ENCODE results near the gene GULP1. TPM values are rescaled to one million over a fixed set of nuclear protein-coding genes. Genes with fewer than 3 reads are reported as not detected.

Gene GULP1
- total RNA-seq, 1 donor from 2014 or later, result 39.4 TPM

DNA sequence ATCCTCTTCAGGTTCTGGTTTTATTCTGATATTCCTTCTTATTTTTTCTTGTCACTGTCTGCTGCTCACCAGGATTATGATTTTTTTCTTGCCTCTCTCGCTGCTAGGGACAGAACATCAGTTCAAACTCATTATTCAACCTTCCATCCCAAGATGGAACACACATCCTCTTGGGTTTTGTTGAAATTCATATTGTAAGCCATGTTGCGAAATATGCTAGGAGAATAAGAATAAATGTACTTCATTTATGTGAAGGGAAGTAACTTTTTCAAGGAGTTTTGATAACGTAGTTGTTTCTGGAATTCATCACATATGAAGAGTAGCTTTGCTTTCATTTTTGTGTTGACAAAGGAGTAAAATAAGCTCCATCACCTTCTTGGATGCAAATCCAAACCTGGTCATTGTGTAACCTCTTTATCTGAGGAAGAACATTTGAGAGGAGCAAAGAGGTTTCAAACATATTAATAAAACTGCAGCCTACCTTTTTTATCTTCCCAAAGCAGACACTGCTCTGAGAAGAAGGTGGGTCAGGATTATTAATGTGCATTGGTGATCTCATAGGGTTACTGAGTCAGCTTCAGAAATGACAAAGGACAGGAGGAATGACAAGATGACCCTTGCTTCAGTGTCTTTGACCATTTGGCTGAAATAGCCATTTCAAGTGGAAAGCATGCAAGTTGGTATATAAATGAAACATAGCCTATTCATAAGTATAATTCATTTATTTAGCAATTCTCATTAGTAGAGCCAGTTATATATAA, 280.0 kb downstream of the GULP1 start:
- Histone ChIP-seq H3K9me3 (ENCODE audit: insufficient read depth, low read depth, low read length) (no peaks in the 10 kb centered on the region), H2AFZ (ENCODE audit: low read depth, low read length) (no peak overlapping the region), H3K4me1 (ENCODE audit: insufficient read depth, low read length) (no peaks in the 10 kb centered on the region), H3K9ac (ENCODE audit: low read length) (no peak overlapping the region), H3K79me2 (ENCODE audit: insufficient read depth, low read length) (no peaks in the 10 kb centered on the region), H3K4me2 (ENCODE audit: low read length) (no peak overlapping the region), H3K36me3 (ENCODE audit: insufficient read depth, low read length) (no peaks in the 10 kb centered on the region), H3K4me3 (ENCODE audit: insufficient read depth, low read depth, low read length) (no peak overlapping the region), H4K20me1 (ENCODE audit: insufficient read depth, low read length) (no peaks in the 10 kb centered on the region), H3K27me3 (ENCODE audit: insufficient read depth, low read length) (no peaks in the 10 kb centered on the region), H3K27ac (ENCODE audit: low read depth, low read length) (no peak overlapping the region)
- H3K27me3 Mint-ChIP-seq (ENCODE audit: low read depth, unreplicated experiment), result no peaks in the 10 kb centered on the region
- H3K4me3 Mint-ChIP-seq (ENCODE audit: unreplicated experiment), result no peak overlapping the region
- no peaks in the 10 kb centered on the region for H3K9me3 Mint-ChIP-seq (ENCODE audit: unreplicated experiment)
- peaks cover 9% of the 10 kb centered on the region for H3K36me3 Mint-ChIP-seq (ENCODE audit: low read depth, unreplicated experiment)
- FAIRE-seq (no peak), DNase-seq (ENCODE audit: low read depth) (no peak)
- TF ChIP-seq EZH2 (IDR thresholded peaks at IDR 0.05; ENCODE audit: insufficient read depth, low read length), result no peak
- TF ChIP-seq, protein P1, sequence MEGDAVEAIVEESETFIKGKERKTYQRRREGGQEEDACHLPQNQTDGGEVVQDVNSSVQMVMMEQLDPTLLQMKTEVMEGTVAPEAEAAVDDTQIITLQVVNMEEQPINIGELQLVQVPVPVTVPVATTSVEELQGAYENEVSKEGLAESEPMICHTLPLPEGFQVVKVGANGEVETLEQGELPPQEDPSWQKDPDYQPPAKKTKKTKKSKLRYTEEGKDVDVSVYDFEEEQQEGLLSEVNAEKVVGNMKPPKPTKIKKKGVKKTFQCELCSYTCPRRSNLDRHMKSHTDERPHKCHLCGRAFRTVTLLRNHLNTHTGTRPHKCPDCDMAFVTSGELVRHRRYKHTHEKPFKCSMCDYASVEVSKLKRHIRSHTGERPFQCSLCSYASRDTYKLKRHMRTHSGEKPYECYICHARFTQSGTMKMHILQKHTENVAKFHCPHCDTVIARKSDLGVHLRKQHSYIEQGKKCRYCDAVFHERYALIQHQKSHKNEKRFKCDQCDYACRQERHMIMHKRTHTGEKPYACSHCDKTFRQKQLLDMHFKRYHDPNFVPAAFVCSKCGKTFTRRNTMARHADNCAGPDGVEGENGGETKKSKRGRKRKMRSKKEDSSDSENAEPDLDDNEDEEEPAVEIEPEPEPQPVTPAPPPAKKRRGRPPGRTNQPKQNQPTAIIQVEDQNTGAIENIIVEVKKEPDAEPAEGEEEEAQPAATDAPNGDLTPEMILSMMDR (IDR thresholded peaks at IDR 0.05; ENCODE audit: insufficient read depth, low read depth, low read length), result no peak
- no peak overlapping the region for H3K27ac Mint-ChIP-seq (ENCODE audit: unreplicated experiment)
- peaks cover 2% of the 10 kb centered on the region for H3K4me1 Mint-ChIP-seq (ENCODE audit: low read depth, unreplicated experiment)

DNA sequence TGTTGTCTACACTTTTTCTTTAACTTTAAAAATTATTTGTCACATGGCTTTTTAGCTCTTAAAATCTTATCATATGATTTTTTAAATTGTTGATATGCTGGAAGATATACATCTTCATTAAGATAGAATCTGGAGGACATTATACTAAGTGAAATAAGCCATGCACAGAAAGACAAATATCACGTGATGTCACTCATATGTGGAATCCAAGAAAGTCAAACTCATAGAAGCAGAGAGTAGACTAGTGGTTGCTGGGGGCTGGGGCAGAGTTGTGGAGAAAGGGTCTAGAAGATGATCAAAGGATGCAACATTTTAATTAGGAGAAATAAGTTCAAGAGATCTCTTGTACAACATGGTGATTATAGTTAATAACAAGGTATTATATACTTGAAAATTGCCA, 280.9 kb downstream of the GULP1 start:
- no peaks in the 10 kb centered on the region for H3K9me3 ChIP-seq (ENCODE audit: insufficient read depth, low read depth, low read length)
- H3K36me3 ChIP-seq (ENCODE audit: insufficient read depth, low read length), result no peaks in the 10 kb centered on the region
- peaks cover 2% of the 10 kb centered on the region for H3K4me1 Mint-ChIP-seq (ENCODE audit: low read depth, unreplicated experiment)
- no peak for DNase-seq (ENCODE audit: low read depth)
- H2AFZ ChIP-seq (ENCODE audit: low read depth, low read length), result no peak overlapping the region
- peaks cover 5% of the 10 kb centered on the region for H3K36me3 Mint-ChIP-seq (ENCODE audit: low read depth, unreplicated experiment)
- H4K20me1 ChIP-seq (ENCODE audit: insufficient read depth, low read length), result no peaks in the 10 kb centered on the region
- H3K79me2 ChIP-seq (ENCODE audit: insufficient read depth, low read length), result no peaks in the 10 kb centered on the region
- no peaks in the 10 kb centered on the region for H3K4me1 ChIP-seq (ENCODE audit: insufficient read depth, low read length)
- H3K27me3 ChIP-seq (ENCODE audit: insufficient read depth, low read length), result no peaks in the 10 kb centered on the region
- H3K27ac Mint-ChIP-seq (ENCODE audit: unreplicated experiment), result no peak overlapping the region
- H3K27me3 Mint-ChIP-seq (ENCODE audit: low read depth, unreplicated experiment), result no peaks in the 10 kb centered on the region
- TF ChIP-seq EZH2 (IDR thresholded peaks at IDR 0.05; ENCODE audit: insufficient read depth, low read length), result no peak
- TF ChIP-seq, protein P1 (IDR thresholded peaks at IDR 0.05; ENCODE audit: insufficient read depth, low read depth, low read length), result no peak
- no peak overlapping the region for H3K4me3 ChIP-seq (ENCODE audit: insufficient read depth, low read depth, low read length)
- no peak for FAIRE-seq
- H3K4me3 Mint-ChIP-seq (ENCODE audit: unreplicated experiment), result no peak overlapping the region
- H3K9ac ChIP-seq (ENCODE audit: low read length), result no peak overlapping the region
- H3K4me2 ChIP-seq (ENCODE audit: low read length), result no peak overlapping the region
- H3K27ac ChIP-seq (ENCODE audit: low read depth, low read length), result no peak overlapping the region
- no peaks in the 10 kb centered on the region for H3K9me3 Mint-ChIP-seq (ENCODE audit: unreplicated experiment)

GRCh38 chr2:188573453-188573852, 281.8 kb downstream of the GULP1 start:
- H3K36me3 ChIP-seq (ENCODE audit: insufficient read depth, low read length), result no peaks in the 10 kb centered on the region
- Mint-ChIP-seq H3K4me1 (ENCODE audit: low read depth, unreplicated experiment) (peaks cover 2% of the 10 kb centered on the region), H3K36me3 (ENCODE audit: low read depth, unreplicated experiment) (peaks cover 5% of the 10 kb centered on the region), H3K27me3 (ENCODE audit: low read depth, unreplicated experiment) (no peaks in the 10 kb centered on the region), H3K27ac (ENCODE audit: unreplicated experiment) (no peak overlapping the region), H3K9me3 (ENCODE audit: unreplicated experiment) (no peaks in the 10 kb centered on the region), H3K4me3 (ENCODE audit: unreplicated experiment) (no peak overlapping the region)
- H3K27ac ChIP-seq (ENCODE audit: low read depth, low read length), result no peak overlapping the region
- TF ChIP-seq, protein P1 (IDR thresholded peaks at IDR 0.05; ENCODE audit: insufficient read depth, low read depth, low read length), result no peak
- TF ChIP-seq EZH2 (IDR thresholded peaks at IDR 0.05; ENCODE audit: insufficient read depth, low read length), result no peak
- no peaks in the 10 kb centered on the region for H3K27me3 ChIP-seq (ENCODE audit: insufficient read depth, low read length)
- H3K9ac ChIP-seq (ENCODE audit: low read length), result no peak overlapping the region
- no peaks in the 10 kb centered on the region for H4K20me1 ChIP-seq (ENCODE audit: insufficient read depth, low read length)
- FAIRE-seq, result no peak
- DNase-seq (ENCODE audit: low read depth), result no peak
- H3K79me2 ChIP-seq (ENCODE audit: insufficient read depth, low read length), result no peaks in the 10 kb centered on the region
- no peaks in the 10 kb centered on the region for H3K9me3 ChIP-seq (ENCODE audit: insufficient read depth, low read depth, low read length)
- H3K4me3 ChIP-seq (ENCODE audit: insufficient read depth, low read depth, low read length), result no peak overlapping the region
- no peak overlapping the region for H3K4me2 ChIP-seq (ENCODE audit: low read length)
- no peaks in the 10 kb centered on the region for H3K4me1 ChIP-seq (ENCODE audit: insufficient read depth, low read length)
- H2AFZ ChIP-seq (ENCODE audit: low read depth, low read length), result no peak overlapping the region

Data from astrocyte (in vitro differentiated cells and primary cell).